GM12873 (cell line): ENCODE results near the gene S100A5.

Experiments used
- CTCF ChIP-seq: IDR thresholded peaks from 2 replicates; pipeline ENCODE4 v1.5.1; 2012; ENCODE audit warnings: low read depth, mild to moderate bottlenecking, moderate library complexity, low read length, control low read depth; ENCODE audit not compliant: insufficient read depth; ENCODE audit errors: missing control alignments

S100A5 gene

GRCh38 chr1:153552335-153552734 is 11.6 kb upstream of the S100A5 start:
- TF ChIP-seq CTCF, result no peak

- no peak for TF ChIP-seq CTCF
Measured at GRCh38 chr1:153550827-153551500, 10.2 kb upstream of the S100A5 start.

GRCh38 chr1:153550398-153550758 is 9.6 kb upstream of the S100A5 start:
- TF ChIP-seq CTCF, result no peak

- TF ChIP-seq CTCF, result no peak
Measured at GRCh38 chr1:153549741-153550397, 9.1 kb upstream of the S100A5 start.

GRCh38 chr1:153548722-153549688 is 8.3 kb upstream of the S100A5 start, which contains the start of gene S100A3:
S100A3 (minus strand) TSS chr1:153549258; CDS start chr1:153548485, 773 bp downstream.
- TF ChIP-seq CTCF, result no peak

GRCh38 chr1:153547560-153548551 is 7.1 kb upstream of the S100A5 start:
- TF ChIP-seq CTCF, result no peak
